Ovary (tissue), 3 donors: Measurements from ENCODE around the gene ZNF823.

Experiments
- EP300 ChIP-seq: sonication (generic); formaldehyde crosslinking; IDR thresholded peaks from one replicate; pipeline ENCODE4 v1.6.1; 2017; ENCODE audit warnings: antibody characterized with exemption
- POLR2A ChIP-seq: fragments of 450-650 bp; IDR thresholded peaks from one replicate; pipeline ENCODE4 v1.6.1; 2017; ENCODE audit warnings: antibody characterized with exemption, mild to moderate bottlenecking, moderate library complexity
- TF ChIP-seq, protein P1 (sequence below), 3 donors: fragments of 450-650 bp in 2 of 3; fragments of 200-600 bp in 1 of 3; IDR thresholded peaks; one replicate each; pipeline versions ENCODE4 v1.5.1 to v1.8.0; 2016 to 2022; ENCODE audit warnings: antibody characterized with exemption in 3 of 3, mild to moderate bottlenecking in 1 of 3
- donor health status: DM: no; HTN: no; CAD: no.

DNA sequence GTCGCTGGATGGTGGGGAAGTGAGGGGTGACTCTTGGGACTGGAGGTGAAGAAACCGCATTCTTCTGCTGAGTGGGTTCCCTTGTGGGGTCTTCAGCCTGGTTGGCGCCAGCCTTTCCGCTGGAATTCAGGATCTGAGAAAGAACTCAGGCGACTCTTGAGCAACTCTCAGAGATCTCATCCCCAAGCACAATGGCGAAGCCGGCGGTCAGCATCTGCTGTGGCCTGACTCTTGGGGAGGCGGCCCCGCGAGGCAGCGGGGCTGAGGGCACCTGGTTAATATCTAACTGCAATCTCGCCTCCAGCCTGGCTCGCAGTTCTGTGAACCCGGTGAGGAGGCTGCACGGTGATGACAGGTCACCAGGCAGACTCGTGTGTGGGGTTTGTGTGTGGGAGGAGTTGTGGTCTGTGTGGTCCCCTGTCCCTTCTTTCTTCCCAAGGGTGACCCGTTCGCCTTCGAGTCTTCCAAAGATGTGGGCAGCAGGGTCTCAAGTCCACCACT, 28.9 kb upstream of the ZNF823 start:
- TF ChIP-seq POLR2A = no peak
- TF ChIP-seq, protein P1, sequence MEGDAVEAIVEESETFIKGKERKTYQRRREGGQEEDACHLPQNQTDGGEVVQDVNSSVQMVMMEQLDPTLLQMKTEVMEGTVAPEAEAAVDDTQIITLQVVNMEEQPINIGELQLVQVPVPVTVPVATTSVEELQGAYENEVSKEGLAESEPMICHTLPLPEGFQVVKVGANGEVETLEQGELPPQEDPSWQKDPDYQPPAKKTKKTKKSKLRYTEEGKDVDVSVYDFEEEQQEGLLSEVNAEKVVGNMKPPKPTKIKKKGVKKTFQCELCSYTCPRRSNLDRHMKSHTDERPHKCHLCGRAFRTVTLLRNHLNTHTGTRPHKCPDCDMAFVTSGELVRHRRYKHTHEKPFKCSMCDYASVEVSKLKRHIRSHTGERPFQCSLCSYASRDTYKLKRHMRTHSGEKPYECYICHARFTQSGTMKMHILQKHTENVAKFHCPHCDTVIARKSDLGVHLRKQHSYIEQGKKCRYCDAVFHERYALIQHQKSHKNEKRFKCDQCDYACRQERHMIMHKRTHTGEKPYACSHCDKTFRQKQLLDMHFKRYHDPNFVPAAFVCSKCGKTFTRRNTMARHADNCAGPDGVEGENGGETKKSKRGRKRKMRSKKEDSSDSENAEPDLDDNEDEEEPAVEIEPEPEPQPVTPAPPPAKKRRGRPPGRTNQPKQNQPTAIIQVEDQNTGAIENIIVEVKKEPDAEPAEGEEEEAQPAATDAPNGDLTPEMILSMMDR (IDR thresholded peaks at IDR 0.05) = no peak
- no peak for TF ChIP-seq EP300
